Muscle of leg (tissue), 11 donors: ENCODE measurements around the gene ZNF740. TPM values are rescaled to one million over a fixed set of nuclear protein-coding genes. Genes with fewer than 3 reads are reported as not detected.

Experiments
- DNase-seq: peaks from one replicate; pipeline ENCODE4 v3.0.0; 2013
- H3K27ac ChIP-seq: one replicate; pipeline ENCODE4 v1.5.1; 2013; ENCODE audit warnings: mild to moderate bottlenecking, low read length, control low read depth
- H3K27me3 ChIP-seq: one replicate; pipeline ENCODE4 v1.6.1; 2013; ENCODE audit warnings: low read length; ENCODE audit not compliant: control insufficient read depth, insufficient read depth
- H3K36me3 ChIP-seq: one replicate; pipeline ENCODE4 v1.6.1; 2013; ENCODE audit warnings: low read length; ENCODE audit not compliant: control insufficient read depth, insufficient read depth
- H3K4me1 ChIP-seq: one replicate; pipeline ENCODE4 v1.6.1; 2013; ENCODE audit warnings: low read length; ENCODE audit not compliant: control insufficient read depth, insufficient read depth
- H3K4me3 ChIP-seq: one replicate; pipeline ENCODE4 v1.5.1; 2013; ENCODE audit warnings: low read length, control low read depth
- H3K9me3 ChIP-seq: replicated peaks from 2 replicates; pipeline ENCODE4 v1.6.1; 2013; ENCODE audit warnings: low read depth, low read length; ENCODE audit not compliant: control insufficient read depth
- WGBS: methylation state at CpG from one replicate; pipeline ENCODE4 v1.1.5; 2013; ENCODE audit warnings: missing lambda C conversion rate; ENCODE audit not compliant: insufficient coverage; 5-methylcytosine and 5-hydroxymethylcytosine counted together
- polyA plus RNA-seq, 8 donors: library from polyadenylated mRNA; unstranded; fragments of 120-200 nt; gene quantifications; one replicate each; pipeline versions ENCODE4 v1.2.1 to v1.2.3, GENCODE V29; 2013; ENCODE audit warnings: inconsistent platforms in 1 of 8, low replicate concordance in 1 of 8; ENCODE audit not compliant: insufficient read length in 8 of 8, insufficient read depth in 1 of 8
- total RNA-seq: library from RNA; stranded (reverse); fragments of 120-200 nt; gene quantifications from one replicate; pipeline ENCODE4 v1.2.4, GENCODE V29; 2013

The ZNF740 gene
- total and polyA plus RNA-seq, 9 donors, result 19.0 to 36.9 (median 27.6) TPM

DNA sequence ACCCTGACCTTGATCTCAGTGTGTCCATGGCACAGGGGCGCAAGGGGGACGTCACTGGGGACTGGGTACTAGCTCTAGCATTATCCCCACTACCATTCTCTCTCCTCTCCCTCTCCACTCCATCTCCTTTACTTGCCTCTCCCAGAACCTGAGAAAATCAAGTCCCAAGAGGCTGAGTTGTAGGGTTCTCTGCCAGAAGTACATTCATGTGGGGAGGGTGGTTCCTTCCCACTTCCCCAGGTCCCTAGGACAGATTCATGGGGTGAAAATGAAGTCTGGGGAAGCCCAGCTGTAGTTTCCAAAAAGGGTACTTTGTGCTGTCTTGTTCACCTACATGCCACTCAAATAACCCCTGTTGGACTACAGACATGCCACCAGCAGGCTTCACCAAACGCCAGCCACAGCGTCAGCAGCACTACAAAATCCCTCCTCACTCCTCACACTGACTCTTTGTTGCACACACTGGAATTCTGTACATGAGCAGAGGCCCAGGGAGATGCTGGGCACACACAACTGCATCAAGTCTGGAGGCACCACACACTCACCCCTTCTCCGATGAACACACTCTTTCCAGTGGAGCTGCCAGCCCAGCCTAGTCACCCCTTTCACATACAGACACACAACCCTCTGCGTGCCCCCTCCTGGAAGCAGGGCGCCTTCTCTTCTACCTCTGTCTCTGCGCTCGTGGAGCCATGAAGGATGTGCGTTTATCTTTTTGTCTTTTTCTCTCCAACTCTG lies 44.5 kb downstream of the ZNF740 start:
- Histone ChIP-seq H3K4me1 (peaks cover 36% of the 10 kb centered on the region), H3K27me3 (no peaks in the 10 kb centered on the region)

DNA sequence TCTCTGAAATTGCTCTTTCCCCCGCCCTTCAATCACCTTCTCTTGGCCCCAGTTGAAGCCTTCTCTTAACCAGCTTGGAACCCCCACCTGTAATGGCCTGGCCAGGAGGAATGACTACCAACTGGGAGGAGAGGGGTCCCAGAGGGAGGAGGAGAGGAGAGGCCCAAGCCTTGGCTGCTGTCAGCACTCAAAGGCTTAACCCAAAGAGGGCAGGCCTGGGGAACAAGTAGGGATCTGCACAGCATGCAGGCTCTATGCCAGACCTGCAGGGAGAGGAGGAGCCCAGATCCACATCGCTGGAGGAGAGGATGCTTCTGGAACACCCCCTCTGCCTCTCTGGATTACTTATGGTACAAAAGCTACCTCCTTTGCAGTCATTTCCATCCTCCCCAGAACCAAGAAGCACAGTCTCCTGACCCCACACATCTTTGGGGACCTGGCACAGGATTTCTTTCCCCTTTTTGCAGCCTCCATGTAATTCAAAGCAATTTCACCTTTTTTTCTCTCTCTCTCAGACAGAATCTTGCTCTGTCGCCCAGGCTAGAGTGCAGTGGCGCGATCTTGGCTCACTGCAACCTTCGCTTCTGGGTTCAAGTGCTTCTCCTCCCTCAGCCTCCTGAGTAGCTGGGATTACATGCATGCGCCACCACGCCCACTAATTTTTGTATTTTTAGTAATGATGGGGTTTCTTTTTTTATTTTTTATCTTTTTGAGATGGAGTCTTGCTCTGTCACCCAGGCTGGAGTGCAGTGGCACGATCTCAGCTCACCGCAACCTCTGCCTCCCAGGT lies 45.3 kb downstream of the ZNF740 start:
- peak; percentile 37 for DNase-seq
- H3K9me3 ChIP-seq, result no peaks in the 10 kb centered on the region
- no peaks in the 10 kb centered on the region for H3K27me3 ChIP-seq
- peaks cover 36% of the 10 kb centered on the region for H3K4me1 ChIP-seq
- H3K27ac ChIP-seq, result peak overlapping the region; percentile 42
- H3K4me3 ChIP-seq, result no peak overlapping the region
- H3K36me3 ChIP-seq, result no peaks in the 10 kb centered on the region
- 86% methylated on average over 2 of the region's 10 CpGs for WGBS

More for the DNA sequence above, 44.5 kb downstream of the ZNF740 start:
- H3K36me3 ChIP-seq, result no peaks in the 10 kb centered on the region
- peak; percentile 69 for DNase-seq
- peak overlapping the region; percentile 37 for H3K27ac ChIP-seq
- no peak overlapping the region for H3K4me3 ChIP-seq
- no peaks in the 10 kb centered on the region for H3K9me3 ChIP-seq
- 57% methylated on average over 7 of the region's 10 CpGs for WGBS

DNA sequence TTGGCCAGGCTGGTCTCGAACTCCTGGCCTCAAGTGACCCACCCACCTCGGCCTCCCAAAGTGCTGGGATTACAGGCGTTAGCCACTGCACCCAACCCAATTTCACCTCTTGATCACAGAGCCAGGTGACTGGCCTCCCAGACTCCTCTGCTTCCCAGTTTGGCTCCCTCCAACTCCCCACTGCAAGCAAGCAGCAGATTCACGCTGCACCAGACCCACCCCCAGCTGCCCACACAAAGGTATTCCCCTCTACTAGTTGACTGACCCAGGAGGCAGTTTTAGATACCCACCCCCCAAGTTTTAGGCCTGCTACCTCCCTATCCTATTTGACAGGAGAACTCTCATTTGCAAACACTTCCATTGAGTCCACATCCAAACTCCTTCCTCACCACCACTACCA lies 46.3 kb downstream of the ZNF740 start:
- Histone ChIP-seq H3K27ac (no peak overlapping the region), H3K36me3 (no peaks in the 10 kb centered on the region), H3K4me1 (peaks cover 41% of the 10 kb centered on the region), H3K4me3 (no peak overlapping the region), H3K9me3 (no peaks in the 10 kb centered on the region), H3K27me3 (no peaks in the 10 kb centered on the region)
- DNase-seq, result no peak
- WGBS, result 90% methylated on average over 3 of the region's 4 CpGs

DNA sequence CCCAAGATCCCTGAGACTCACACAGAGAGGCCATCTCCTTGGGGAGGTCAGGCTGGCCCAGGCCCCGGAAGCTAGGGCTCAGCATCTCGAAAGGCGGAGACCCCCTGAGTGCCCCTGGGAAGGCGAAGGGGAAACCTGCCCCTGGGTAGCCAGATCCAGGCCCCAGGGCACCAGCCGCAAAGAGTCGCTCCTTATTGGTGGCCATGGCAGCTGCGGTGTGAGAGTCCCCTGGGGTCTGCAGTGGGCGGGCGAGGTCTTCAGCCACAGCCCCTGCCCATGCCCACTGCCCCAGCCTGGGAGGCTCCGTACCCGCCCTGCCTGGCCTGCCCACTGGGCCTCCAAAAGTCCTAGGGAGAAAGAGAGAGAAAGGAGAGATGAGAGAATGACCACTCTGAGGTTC lies 46.8 kb downstream of the ZNF740 start:
- no peaks in the 10 kb centered on the region for H3K9me3 ChIP-seq
- 91% methylated on average over 9 of the region's 11 CpGs for WGBS
- peaks cover 39% of the 10 kb centered on the region for H3K4me1 ChIP-seq
- no peak overlapping the region for H3K4me3 ChIP-seq
- DNase-seq, result no peak
- H3K27me3 ChIP-seq, result peaks cover under 1% of the 10 kb centered on the region
- no peak overlapping the region for H3K27ac ChIP-seq
- no peaks in the 10 kb centered on the region for H3K36me3 ChIP-seq

DNA sequence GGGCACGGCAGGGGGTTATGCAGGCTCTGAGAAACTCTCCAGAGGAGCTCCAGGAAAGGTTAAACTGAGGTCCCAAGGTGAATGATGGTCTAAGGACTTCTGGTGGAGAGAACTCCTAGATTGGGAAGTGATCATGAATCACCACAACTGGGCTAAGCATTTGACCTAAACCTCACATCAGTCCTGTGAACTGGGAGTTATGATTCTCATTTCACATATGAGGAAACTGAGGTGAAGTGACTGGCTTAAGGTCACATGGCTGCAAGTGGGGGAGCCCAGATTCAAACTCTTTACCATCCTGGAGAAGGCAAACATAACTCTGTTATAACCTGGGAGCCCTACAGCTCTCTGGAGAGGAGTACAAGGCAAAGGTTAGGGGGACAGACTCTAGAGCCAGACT lies 47.3 kb downstream of the ZNF740 start:
- Histone ChIP-seq H3K27ac (no peak overlapping the region), H3K9me3 (no peaks in the 10 kb centered on the region), H3K27me3 (peaks cover 5% of the 10 kb centered on the region), H3K4me3 (no peak overlapping the region), H3K36me3 (no peaks in the 10 kb centered on the region), H3K4me1 (peaks cover 39% of the 10 kb centered on the region)
- DNase-seq, result no peak
- no CpG with 5 or more reads among the region's 1 CpG for WGBS

GRCh38 chr12:53229454-53229853 lies 48.9 kb downstream of the ZNF740 start:
- Histone ChIP-seq H3K36me3 (no peaks in the 10 kb centered on the region), H3K9me3 (no peaks in the 10 kb centered on the region), H3K4me3 (no peak overlapping the region), H3K4me1 (peaks cover 39% of the 10 kb centered on the region), H3K27ac (no peak overlapping the region), H3K27me3 (peaks cover 5% of the 10 kb centered on the region)
- no peak for DNase-seq
- 73% methylated on average over 2 of the region's 2 CpGs for WGBS

GRCh38 chr12:53230108-53230845 lies 49.8 kb downstream of the ZNF740 start:
- peaks cover 36% of the 10 kb centered on the region for H3K4me1 ChIP-seq
- no peaks in the 10 kb centered on the region for H3K36me3 ChIP-seq
- H3K4me3 ChIP-seq, result no peak overlapping the region
- WGBS, result 32% methylated on average over 3 of the region's 10 CpGs
- no peaks in the 10 kb centered on the region for H3K9me3 ChIP-seq
- H3K27me3 ChIP-seq, result peaks cover 5% of the 10 kb centered on the region
- no peak for DNase-seq
- H3K27ac ChIP-seq, result no peak overlapping the region

DNA sequence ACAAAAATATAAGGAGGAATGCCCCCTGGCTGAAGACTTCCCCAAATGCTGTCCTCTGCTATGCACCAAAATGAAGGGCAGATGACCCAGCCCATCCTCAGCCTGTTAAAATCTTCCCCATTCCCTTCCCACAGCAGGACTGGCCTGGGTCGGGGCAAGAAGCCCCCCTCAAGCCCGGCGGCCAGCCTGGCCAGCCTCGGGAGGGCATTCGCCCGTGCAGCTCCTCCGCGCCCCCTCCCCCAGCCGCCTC lies 51.1 kb downstream of the ZNF740 start:
- no peaks in the 10 kb centered on the region for H3K9me3 ChIP-seq
- H3K4me3 ChIP-seq, result peak overlapping the region; percentile 56
- peak; percentile 38 for DNase-seq
- peaks cover 34% of the 10 kb centered on the region for H3K4me1 ChIP-seq
- 0% methylated on average over 5 of the region's 9 CpGs for WGBS
- H3K36me3 ChIP-seq, result no peaks in the 10 kb centered on the region
- peaks cover 5% of the 10 kb centered on the region for H3K27me3 ChIP-seq
- H3K27ac ChIP-seq, result peak overlapping the region; percentile 69

- Histone ChIP-seq H3K36me3 (no peaks in the 10 kb centered on the region), H3K27me3 (peaks cover 5% of the 10 kb centered on the region), H3K27ac (peak within 1 kb of the TSS; percentile 69), H3K4me3 (peak within 1 kb of the TSS; percentile 56), H3K4me1 (peaks cover 34% of the 10 kb centered on the region), H3K9me3 (no peaks in the 10 kb centered on the region)
- peak; percentile 65 for DNase-seq
- WGBS, result under 1% methylated on average over 24 of the region's 44 CpGs
These were observed 51.6 kb downstream of the ZNF740 start, which contains the start of gene RARG for GRCh38 chr12:53231921-53232645. Gene RARG, minus strand, starts transcription at chr12:53232209. Its CDS starts 4,664 bp downstream, at chr12:53227545.
